Measurements from ENCODE around the gene TCL1A. TPM values are rescaled to one million over a fixed set of nuclear protein-coding genes. Genes with fewer than 3 reads are reported as not detected.

TCL1A gene
- total and polyA plus RNA-seq, 12 donors: 0.22 to 0.33 TPM; not detected in 10

DNA sequence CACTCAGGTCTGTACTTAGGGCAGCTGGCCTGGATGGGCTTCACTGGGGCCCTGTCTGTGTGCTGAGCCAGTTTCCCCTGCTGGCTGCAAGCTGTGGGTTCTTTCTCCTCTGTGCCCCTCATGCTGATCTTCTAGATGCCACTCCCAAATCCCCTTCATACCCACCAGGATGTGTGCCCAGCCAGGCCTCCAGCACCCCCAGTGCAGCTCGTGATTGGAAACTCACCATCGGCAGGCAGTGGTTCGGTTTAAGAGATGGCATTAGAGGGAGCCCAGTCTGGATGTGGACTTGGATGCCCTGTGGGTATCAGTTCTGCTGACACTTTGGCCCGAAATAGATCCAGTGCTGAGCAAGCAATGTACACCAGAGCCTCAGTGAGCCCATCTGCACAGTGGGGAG, 21.8 kb downstream of the TCL1A start:
- no peaks in the 10 kb centered on the region for H3K9me3 ChIP-seq (replicated peaks in 1 of 3)
- intact Hi-C loops (cut with DNase I): no loop called here
- no peaks in the 10 kb centered on the region for H3K27me3 ChIP-seq
- H3K27ac ChIP-seq: no peak overlapping the region
- 87 to 100% (median 90%) methylated on average over 4 of the region's 4 CpGs for WGBS, 4 donors
- H3K36me3 ChIP-seq (replicated peaks in 1 of 2): no peaks in the 10 kb centered on the region
- no peak for DNase-seq
- no peak for TF ChIP-seq POLR2A (IDR thresholded peaks at IDR 0.05)
- TF ChIP-seq, protein P1, sequence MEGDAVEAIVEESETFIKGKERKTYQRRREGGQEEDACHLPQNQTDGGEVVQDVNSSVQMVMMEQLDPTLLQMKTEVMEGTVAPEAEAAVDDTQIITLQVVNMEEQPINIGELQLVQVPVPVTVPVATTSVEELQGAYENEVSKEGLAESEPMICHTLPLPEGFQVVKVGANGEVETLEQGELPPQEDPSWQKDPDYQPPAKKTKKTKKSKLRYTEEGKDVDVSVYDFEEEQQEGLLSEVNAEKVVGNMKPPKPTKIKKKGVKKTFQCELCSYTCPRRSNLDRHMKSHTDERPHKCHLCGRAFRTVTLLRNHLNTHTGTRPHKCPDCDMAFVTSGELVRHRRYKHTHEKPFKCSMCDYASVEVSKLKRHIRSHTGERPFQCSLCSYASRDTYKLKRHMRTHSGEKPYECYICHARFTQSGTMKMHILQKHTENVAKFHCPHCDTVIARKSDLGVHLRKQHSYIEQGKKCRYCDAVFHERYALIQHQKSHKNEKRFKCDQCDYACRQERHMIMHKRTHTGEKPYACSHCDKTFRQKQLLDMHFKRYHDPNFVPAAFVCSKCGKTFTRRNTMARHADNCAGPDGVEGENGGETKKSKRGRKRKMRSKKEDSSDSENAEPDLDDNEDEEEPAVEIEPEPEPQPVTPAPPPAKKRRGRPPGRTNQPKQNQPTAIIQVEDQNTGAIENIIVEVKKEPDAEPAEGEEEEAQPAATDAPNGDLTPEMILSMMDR (IDR thresholded peaks at IDR 0.05): no peak
- no peak overlapping the region for H3K4me3 ChIP-seq
- H3K4me1 ChIP-seq (replicated peaks in 1 of 2): no peaks in the 10 kb centered on the region

DNA sequence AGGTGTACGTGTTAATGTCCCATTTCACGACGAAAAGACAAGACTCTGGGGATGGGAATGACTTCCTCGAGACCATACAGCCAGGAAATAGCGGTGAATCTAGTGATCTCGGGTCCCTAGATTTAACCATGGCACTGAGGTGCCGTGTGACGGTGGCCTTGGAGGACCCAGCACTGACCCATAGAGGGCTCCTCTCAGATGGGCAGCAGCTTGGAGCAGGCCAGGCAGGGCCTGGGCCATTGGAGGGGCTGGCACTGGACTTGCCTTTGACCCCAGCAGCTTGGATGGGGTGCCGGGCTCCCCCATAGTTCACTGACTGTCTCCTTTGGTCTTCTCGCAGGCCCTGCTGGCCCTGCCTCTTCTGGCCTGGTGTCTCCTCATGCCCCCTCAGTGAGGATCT, 22.3 kb downstream of the TCL1A start:
- Histone ChIP-seq H3K27me3 (no peaks in the 10 kb centered on the region), H3K9me3 (replicated peaks in 1 of 3) (no peaks in the 10 kb centered on the region), H3K27ac (no peak overlapping the region), H3K4me1 (replicated peaks in 1 of 2) (no peaks in the 10 kb centered on the region), H3K36me3 (replicated peaks in 1 of 2) (no peaks in the 10 kb centered on the region), H3K4me3 (no peak overlapping the region)
- intact Hi-C loops (cut with DNase I): no loop called here
- no peak for DNase-seq
- 89 to 95% (median 91%) methylated on average over 10 of the region's 10 CpGs for whole genome bisulfite sequencing, 4 donors
- TF ChIP-seq POLR2A (IDR thresholded peaks at IDR 0.05): no peak
- TF ChIP-seq, protein P1 (IDR thresholded peaks at IDR 0.05): no peak

DNA sequence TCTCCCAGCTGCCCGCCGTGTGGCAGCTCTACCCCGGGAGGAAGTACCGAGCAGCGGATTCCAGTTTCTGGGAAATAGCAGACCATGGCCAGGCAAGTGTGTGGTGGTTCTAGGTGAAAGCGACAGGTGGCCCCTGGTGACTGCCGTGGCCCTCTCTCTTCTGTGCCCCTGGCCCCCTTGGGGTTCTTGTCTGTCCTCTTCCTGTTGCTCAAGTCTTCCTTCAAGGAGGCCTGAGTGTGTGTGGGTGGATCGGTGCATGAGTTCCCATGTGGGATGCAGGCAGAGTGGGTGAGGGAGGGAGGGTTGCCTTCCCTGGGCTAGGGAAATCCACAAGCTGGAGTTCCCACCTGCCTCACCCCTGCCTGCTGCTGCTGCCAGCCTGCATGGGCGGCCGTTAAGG, 23.1 kb downstream of the TCL1A start:
- intact Hi-C loops (cut with DNase I): no loop called here
- TF ChIP-seq POLR2A (IDR thresholded peaks at IDR 0.05): no peak
- TF ChIP-seq, protein P1 (IDR thresholded peaks at IDR 0.05): no peak
- no peaks in the 10 kb centered on the region for H3K36me3 ChIP-seq (replicated peaks in 1 of 2)
- H3K27ac ChIP-seq: no peak overlapping the region
- no peaks in the 10 kb centered on the region for H3K27me3 ChIP-seq
- DNase-seq: no peak
- H3K4me1 ChIP-seq (replicated peaks in 1 of 2): no peaks in the 10 kb centered on the region
- no peak overlapping the region for H3K4me3 ChIP-seq
- WGBS, 4 donors: 53 to 91% (median 90%) methylated on average over 2 to 10 of the region's 10 CpGs; no CpG with 5 or more reads in 1 of the 4 donors
- H3K9me3 ChIP-seq (replicated peaks in 1 of 3): no peaks in the 10 kb centered on the region

DNA sequence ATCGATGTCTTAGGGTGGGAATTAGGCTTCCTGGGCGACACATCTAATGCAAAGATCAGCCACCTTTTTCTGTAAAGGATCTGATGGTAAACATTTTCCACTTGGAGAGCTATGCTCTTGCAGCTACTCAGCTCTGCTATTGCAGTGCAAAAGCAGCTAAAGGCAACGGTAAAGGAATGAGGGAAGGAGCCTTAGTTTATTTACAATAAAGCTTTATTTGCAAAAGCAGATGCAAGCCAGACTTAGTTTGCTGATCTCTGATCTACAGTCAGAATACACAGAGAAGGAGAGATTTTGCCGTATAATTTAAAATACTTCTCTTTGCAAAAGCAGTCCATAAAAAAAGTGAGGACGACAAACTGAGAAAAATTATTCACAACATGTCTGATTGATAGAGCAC, 24.5 kb downstream of the TCL1A start:
- H3K4me3 ChIP-seq: no peak overlapping the region
- no peak for DNase-seq
- H3K27ac ChIP-seq: no peak overlapping the region
- no peaks in the 10 kb centered on the region for H3K27me3 ChIP-seq
- H3K9me3 ChIP-seq (replicated peaks in 1 of 3): no peaks in the 10 kb centered on the region
- intact Hi-C loops (cut with DNase I): loop anchor here in 1 of 2 donors (5.0 to 10.0 kb wide), 2 partner anchors 82 to 305 kb away; no protein-coding TSS in a partner anchor
- 55 to 66% (median 61%) methylated on average over 5 of the region's 5 CpGs for WGBS, 4 donors
- no peak for TF ChIP-seq POLR2A (IDR thresholded peaks at IDR 0.05)
- TF ChIP-seq, protein P1 (IDR thresholded peaks at IDR 0.05): no peak
- H3K36me3 ChIP-seq (replicated peaks in 1 of 2): no peaks in the 10 kb centered on the region
- H3K4me1 ChIP-seq (replicated peaks in 1 of 2): no peaks in the 10 kb centered on the region

All from adrenal gland (tissue), 12 donors.